ENCODE results near the gene RIOK3. TPM values are rescaled to one million over a fixed set of nuclear protein-coding genes. Genes with fewer than 3 reads are reported as not detected.
"Not testable (repeated sequence)": the region's sequence is repeated elsewhere in the genome, so short reads cannot be mapped to it uniquely, and the experiment has no call there.

RIOK3 gene
- total RNA-seq, 5 donors from 2014 or later (not counting 1 experiment from before 2014, with no cell fraction given): 63.1 to 99.2 (median 65.3) TPM

DNA sequence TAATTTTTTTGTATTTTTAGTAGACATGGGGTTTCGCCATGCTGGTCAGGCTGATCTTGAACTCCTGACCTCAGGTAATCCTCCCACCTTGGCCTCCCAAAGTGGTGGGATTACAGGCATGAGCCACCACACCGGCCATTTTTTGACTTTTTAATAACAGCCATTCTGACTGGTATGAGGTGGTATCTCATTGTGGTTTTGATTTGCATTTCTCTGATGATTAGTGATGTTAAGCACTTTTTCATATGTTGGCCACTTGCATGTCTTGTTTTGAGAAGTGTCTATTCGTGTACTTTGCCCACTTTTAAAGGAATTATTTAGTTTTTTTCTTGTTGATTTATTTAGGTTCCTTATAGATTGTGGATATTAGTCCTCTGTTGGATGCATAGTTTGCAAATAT is 23.5 kb upstream of the RIOK3 start:
- H3K4me3 Mint-ChIP-seq; H3K36me3 Mint-ChIP-seq; H3K27me3 ChIP-seq (replicated peaks in 1 of 2; ENCODE audit: control insufficient read depth in 2 of 2, extremely low read depth in 1 of 2, insufficient read depth in 2 of 2, low read length in 1 of 2); H3K27ac ChIP-seq (ENCODE audit: low read length); H3K9me3 Mint-ChIP-seq; CTCF ChIA-PET; H3K4me3 ChIP-seq (ENCODE audit: control insufficient read depth in 1 of 2, extremely low read depth in 1 of 2, low read length in 1 of 2); H3K36me3 ChIP-seq (ENCODE audit: control insufficient read depth in 2 of 2, extremely low read depth in 1 of 2, insufficient read depth in 1 of 2, low read length in 1 of 2); POLR2A ChIA-PET; H3K9me3 ChIP-seq; DNase-seq; H3K4me1 ChIP-seq (ENCODE audit: control insufficient read depth in 1 of 2, extremely low read depth in 1 of 2, insufficient read depth in 2 of 2, low read length in 2 of 2); H3K4me1 Mint-ChIP-seq; H3K27ac Mint-ChIP-seq; ATAC-seq (replicated peaks in 1 of 4); H3K27me3 Mint-ChIP-seq: not testable (repeated sequence)
- WGBS (ENCODE audit: insufficient coverage): no CpG with 5 or more reads among the region's 3 CpGs

DNA sequence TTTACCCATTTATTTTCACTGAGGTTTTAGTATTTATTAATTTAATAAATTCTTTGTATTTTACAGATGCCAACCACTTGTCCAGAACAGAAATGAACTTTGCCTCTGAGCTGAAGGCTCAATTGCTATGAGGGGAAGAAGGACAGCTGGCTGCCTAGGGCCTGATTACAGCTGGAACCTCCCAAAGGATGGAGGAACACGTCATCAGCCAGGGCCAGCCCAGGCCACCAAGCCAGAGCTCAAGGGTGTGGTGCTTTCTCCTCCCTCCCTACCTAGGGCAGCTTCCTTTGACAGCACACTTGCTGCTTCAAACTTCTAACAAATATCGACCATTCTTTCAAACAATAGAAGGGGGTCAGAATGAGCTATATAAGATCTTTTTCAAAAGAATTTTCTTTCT is 19.7 kb upstream of the RIOK3 start:
- POLR2A ChIA-PET: interaction anchor here in 1 of 2 donors (0.6 to 0.7 kb wide), 3 partner anchors 16 to 667 kb away, joined by 3 to 10 read pairs (median 3); no protein-coding TSS in a partner anchor
- no peak overlapping the region for H3K27ac Mint-ChIP-seq

DNA sequence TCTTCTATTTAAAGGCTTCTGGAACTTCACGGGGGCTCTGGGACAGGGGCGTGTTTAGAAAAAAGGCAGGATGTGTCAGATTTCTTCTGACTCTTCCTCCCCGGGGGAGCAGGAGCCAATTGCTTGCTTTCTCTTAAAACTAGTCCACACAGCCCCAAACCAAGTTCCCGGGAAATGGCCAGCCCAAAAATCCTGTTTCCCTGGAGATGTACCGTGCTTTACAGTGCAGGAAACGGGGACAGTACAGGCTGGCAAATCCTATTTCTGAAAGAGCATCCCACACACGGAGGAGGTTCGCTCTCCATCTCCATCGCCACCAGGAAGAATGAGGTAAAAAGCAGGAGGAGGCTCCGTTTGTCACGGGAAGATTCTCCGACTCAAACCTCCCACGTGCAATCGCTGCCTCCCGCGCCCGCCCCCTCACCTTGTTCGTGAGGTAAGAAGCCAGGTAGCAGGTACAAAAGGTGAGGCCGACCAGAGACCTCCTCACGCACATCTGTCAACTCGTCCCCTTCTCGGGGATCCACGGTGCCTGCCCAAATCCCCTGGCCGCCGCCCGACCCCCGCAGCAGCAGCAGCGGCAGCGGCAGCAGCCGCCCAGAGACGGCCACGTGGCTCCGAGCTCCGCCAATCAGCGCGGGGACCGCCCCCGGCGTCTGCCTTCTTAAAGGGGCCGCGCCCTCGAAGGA is 15.6 kb upstream of the RIOK3 start:
- peak; percentile 97 to 100 (median 99) for ATAC-seq (replicated peaks in 1 of 4)
- WGBS (ENCODE audit: insufficient coverage): 0% methylated on average over 11 of the region's 42 CpGs
- Mint-ChIP-seq H3K9me3 (no peaks in the 10 kb centered on the region), H3K27ac (peak overlapping the region in 1 of 2 donors; percentile 28), H3K4me3 (peak overlapping the region; percentile 85 to 90 (median 87)), H3K4me1 (peaks cover 15 to 22% (median 18%) of the 10 kb centered on the region in 3 donors), H3K27me3 (no peaks in the 10 kb centered on the region), H3K36me3 (no peaks in the 10 kb centered on the region)
- Histone ChIP-seq H3K4me3 (ENCODE audit: control insufficient read depth in 1 of 2, extremely low read depth in 1 of 2, low read length in 1 of 2) (peak overlapping the region; percentile 75 to 84), H3K36me3 (ENCODE audit: control insufficient read depth in 2 of 2, extremely low read depth in 1 of 2, insufficient read depth in 1 of 2, low read length in 1 of 2) (no peaks in the 10 kb centered on the region), H3K27ac (ENCODE audit: low read length) (no peak overlapping the region), H3K9me3 (no peaks in the 10 kb centered on the region), H3K27me3 (replicated peaks in 1 of 2; ENCODE audit: control insufficient read depth in 2 of 2, extremely low read depth in 1 of 2, insufficient read depth in 2 of 2, low read length in 1 of 2) (peaks cover 0 to 4% of the 10 kb centered on the region in 2 experiments), H3K4me1 (ENCODE audit: control insufficient read depth in 1 of 2, extremely low read depth in 1 of 2, insufficient read depth in 2 of 2, low read length in 2 of 2) (peaks cover 2 to 12% of the 10 kb centered on the region in 2 experiments)
- ChIA-PET POLR2A (no interaction called here), CTCF (no interaction called here)
- peak; percentile 43 to 91 (median 70) for DNase-seq

More for the DNA sequence above, 19.7 kb upstream of the RIOK3 start:
- Mint-ChIP-seq H3K9me3 (no peaks in the 10 kb centered on the region), H3K4me3 (no peak overlapping the region), H3K36me3 (no peaks in the 10 kb centered on the region), H3K27me3 (no peaks in the 10 kb centered on the region), H3K4me1 (peaks cover 10 to 18% (median 14%) of the 10 kb centered on the region in 3 donors)
- no peak overlapping the region for H3K27ac ChIP-seq (ENCODE audit: low read length)
- peaks cover 2 to 8% of the 10 kb centered on the region in 2 experiments for H3K4me1 ChIP-seq (ENCODE audit: control insufficient read depth in 1 of 2, extremely low read depth in 1 of 2, insufficient read depth in 2 of 2, low read length in 2 of 2)
- H3K9me3 ChIP-seq: no peaks in the 10 kb centered on the region
- no peaks in the 10 kb centered on the region for H3K27me3 ChIP-seq (replicated peaks in 1 of 2; ENCODE audit: control insufficient read depth in 2 of 2, extremely low read depth in 1 of 2, insufficient read depth in 2 of 2, low read length in 1 of 2)
- no peak for ATAC-seq (replicated peaks in 1 of 4)
- H3K36me3 ChIP-seq (ENCODE audit: control insufficient read depth in 2 of 2, extremely low read depth in 1 of 2, insufficient read depth in 1 of 2, low read length in 1 of 2): no peaks in the 10 kb centered on the region
- 100% methylated on average over 1 of the region's 2 CpGs for WGBS (ENCODE audit: insufficient coverage)
- CTCF ChIA-PET: no interaction called here
- no peak overlapping the region for H3K4me3 ChIP-seq (ENCODE audit: control insufficient read depth in 1 of 2, extremely low read depth in 1 of 2, low read length in 1 of 2)
- no peak for DNase-seq

DNA sequence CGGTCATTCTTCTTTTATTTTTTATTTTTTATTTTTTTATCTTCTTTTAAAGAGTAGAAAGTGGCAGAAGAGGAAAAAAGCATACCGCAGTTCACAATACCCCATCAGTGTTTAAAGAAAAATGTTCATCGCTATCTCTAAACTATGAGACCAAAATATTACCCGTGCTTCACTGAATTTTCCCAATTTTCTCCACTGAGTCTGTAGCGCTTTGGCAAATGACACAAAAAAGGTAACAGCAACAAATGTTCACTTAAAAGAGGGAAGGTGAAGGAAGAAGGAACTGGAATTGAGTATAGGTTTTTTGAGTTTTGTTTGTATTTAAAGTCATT is 15.1 kb upstream of the RIOK3 start:
- Mint-ChIP-seq H3K27ac (no peak overlapping the region), H3K9me3 (no peaks in the 10 kb centered on the region), H3K4me1 (peaks cover 15 to 22% (median 18%) of the 10 kb centered on the region in 3 donors), H3K4me3 (peak overlapping the region; percentile 85 to 90 (median 87)), H3K36me3 (no peaks in the 10 kb centered on the region), H3K27me3 (no peaks in the 10 kb centered on the region)
- no peak for DNase-seq
- H3K36me3 ChIP-seq (ENCODE audit: control insufficient read depth in 2 of 2, extremely low read depth in 1 of 2, insufficient read depth in 1 of 2, low read length in 1 of 2): no peaks in the 10 kb centered on the region
- peaks cover 2 to 12% of the 10 kb centered on the region in 2 experiments for H3K4me1 ChIP-seq (ENCODE audit: control insufficient read depth in 1 of 2, extremely low read depth in 1 of 2, insufficient read depth in 2 of 2, low read length in 2 of 2)
- H3K9me3 ChIP-seq: no peaks in the 10 kb centered on the region
- WGBS (ENCODE audit: insufficient coverage): no CpG with 5 or more reads among the region's 5 CpGs
- CTCF ChIA-PET: no interaction called here
- no peak for ATAC-seq (replicated peaks in 1 of 4)
- H3K27me3 ChIP-seq (replicated peaks in 1 of 2; ENCODE audit: control insufficient read depth in 2 of 2, extremely low read depth in 1 of 2, insufficient read depth in 2 of 2, low read length in 1 of 2): peaks cover 0 to 4% of the 10 kb centered on the region in 2 experiments
- peak overlapping the region; percentile 75 to 84 for H3K4me3 ChIP-seq (ENCODE audit: control insufficient read depth in 1 of 2, extremely low read depth in 1 of 2, low read length in 1 of 2)
- POLR2A ChIA-PET: no interaction called here
- no peak overlapping the region for H3K27ac ChIP-seq (ENCODE audit: low read length)

DNA sequence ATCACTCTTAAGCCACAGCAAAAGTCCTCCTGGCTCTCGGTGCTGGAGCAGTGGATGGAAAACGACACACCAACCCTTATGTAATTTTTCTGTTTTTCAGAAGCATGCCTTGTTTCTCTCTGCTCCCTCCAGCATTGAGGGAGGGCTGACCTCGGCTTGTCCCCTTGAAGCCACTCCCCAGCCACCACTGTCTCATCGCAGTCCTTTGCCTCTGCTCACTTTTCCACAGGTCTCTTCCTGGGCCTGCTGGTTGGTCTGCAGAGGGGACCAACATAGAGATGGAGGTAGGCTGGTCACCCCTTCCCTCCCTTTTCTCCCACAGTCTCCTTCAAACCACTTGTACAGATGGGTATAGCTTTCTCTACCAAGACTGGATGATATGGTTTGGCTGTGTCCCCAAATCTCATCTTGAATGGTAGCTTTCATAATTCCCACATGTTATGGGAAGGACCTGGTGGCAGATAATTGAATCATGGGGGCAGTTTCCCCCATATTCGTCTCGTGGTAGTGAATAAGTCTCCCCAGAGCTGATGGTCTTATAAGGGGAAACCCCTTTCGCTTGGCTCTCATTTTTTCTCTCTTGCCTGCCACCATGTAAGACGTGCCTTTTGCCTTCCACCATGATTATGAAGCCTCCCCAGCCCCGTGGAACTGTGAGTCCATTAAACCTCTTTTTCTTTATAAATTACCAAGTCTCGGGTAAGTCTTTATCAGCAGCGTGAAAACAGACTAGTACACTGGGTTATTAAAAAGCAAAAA is 14.3 kb upstream of the RIOK3 start:
- H3K4me3 Mint-ChIP-seq: peak overlapping the region; percentile 85 to 90 (median 87)
- DNase-seq (no peak), ATAC-seq (replicated peaks in 1 of 4) (no peak)
- ChIA-PET CTCF (interaction anchor here (0.6 to 1.0 kb wide), 2 partner anchors 12 to 15 kb away, joined by 3 to 9 read pairs; no protein-coding TSS in a partner anchor), POLR2A (no interaction called here)
- peaks cover 0 to 4% of the 10 kb centered on the region in 2 experiments for H3K27me3 ChIP-seq (replicated peaks in 1 of 2; ENCODE audit: control insufficient read depth in 2 of 2, extremely low read depth in 1 of 2, insufficient read depth in 2 of 2, low read length in 1 of 2)
- H3K27ac Mint-ChIP-seq: no peak overlapping the region
- H3K36me3 ChIP-seq (ENCODE audit: control insufficient read depth in 2 of 2, extremely low read depth in 1 of 2, insufficient read depth in 1 of 2, low read length in 1 of 2): no peaks in the 10 kb centered on the region
- H3K4me1 Mint-ChIP-seq: peaks cover 15 to 22% (median 18%) of the 10 kb centered on the region in 3 donors
- no peak overlapping the region for H3K4me3 ChIP-seq (ENCODE audit: control insufficient read depth in 1 of 2, extremely low read depth in 1 of 2, low read length in 1 of 2)
- H3K27me3 Mint-ChIP-seq: no peaks in the 10 kb centered on the region
- peaks cover 2 to 12% of the 10 kb centered on the region in 2 experiments for H3K4me1 ChIP-seq (ENCODE audit: control insufficient read depth in 1 of 2, extremely low read depth in 1 of 2, insufficient read depth in 2 of 2, low read length in 2 of 2)
- no peak overlapping the region for H3K27ac ChIP-seq (ENCODE audit: low read length)
- H3K36me3 Mint-ChIP-seq: no peaks in the 10 kb centered on the region
- no peaks in the 10 kb centered on the region for H3K9me3 Mint-ChIP-seq
- 72% methylated on average over 6 of the region's 11 CpGs for WGBS (ENCODE audit: insufficient coverage)
- H3K9me3 ChIP-seq: no peaks in the 10 kb centered on the region

DNA sequence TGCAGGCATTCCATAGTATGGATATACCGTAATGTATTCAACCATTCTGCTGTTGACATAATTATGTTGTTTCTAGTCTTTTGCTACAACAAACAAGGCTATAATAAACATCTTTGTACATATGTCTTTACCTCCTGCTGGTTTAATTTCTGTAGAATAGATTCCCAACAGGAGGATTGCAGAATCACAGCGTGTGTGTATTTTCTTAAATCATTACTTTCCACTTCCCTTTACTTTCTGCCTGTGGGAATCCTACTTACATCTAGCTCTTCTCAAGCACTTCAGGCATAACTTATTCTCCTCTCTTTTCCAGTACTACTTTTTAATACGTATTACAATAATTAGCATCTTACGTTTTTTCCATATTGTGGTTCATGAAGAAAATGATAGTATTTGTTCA is 13.0 kb upstream of the RIOK3 start:
- no peaks in the 10 kb centered on the region for H3K9me3 Mint-ChIP-seq
- ChIA-PET CTCF (interaction anchor here (0.6 to 1.2 kb wide), 3 partner anchors 9 to 587 kb away, joined by 3 read pairs; no protein-coding TSS in a partner anchor), POLR2A (interaction anchor here in 1 of 2 donors (0.5 kb wide), 1 partner anchor 275 kb away, joined by 6 read pairs; no protein-coding TSS in a partner anchor)
- no peak overlapping the region for H3K4me3 Mint-ChIP-seq
- Histone ChIP-seq H3K9me3 (no peaks in the 10 kb centered on the region), H3K4me1 (ENCODE audit: control insufficient read depth in 1 of 2, extremely low read depth in 1 of 2, insufficient read depth in 2 of 2, low read length in 2 of 2) (peaks cover 2 to 12% of the 10 kb centered on the region in 2 experiments), H3K27ac (ENCODE audit: low read length) (no peak overlapping the region), H3K4me3 (ENCODE audit: control insufficient read depth in 1 of 2, extremely low read depth in 1 of 2, low read length in 1 of 2) (no peak overlapping the region), H3K36me3 (ENCODE audit: control insufficient read depth in 2 of 2, extremely low read depth in 1 of 2, insufficient read depth in 1 of 2, low read length in 1 of 2) (no peaks in the 10 kb centered on the region), H3K27me3 (replicated peaks in 1 of 2; ENCODE audit: control insufficient read depth in 2 of 2, extremely low read depth in 1 of 2, insufficient read depth in 2 of 2, low read length in 1 of 2) (peaks cover 0 to 4% of the 10 kb centered on the region in 2 experiments)
- no peaks in the 10 kb centered on the region for H3K27me3 Mint-ChIP-seq
- DNase-seq (no peak), ATAC-seq (replicated peaks in 1 of 4) (no peak)
- peaks cover 12 to 22% (median 15%) of the 10 kb centered on the region in 3 donors for H3K4me1 Mint-ChIP-seq
- no peaks in the 10 kb centered on the region for H3K36me3 Mint-ChIP-seq
- H3K27ac Mint-ChIP-seq: no peak overlapping the region
- 100% methylated on average over 1 of the region's 4 CpGs for WGBS (ENCODE audit: insufficient coverage)

Measured in T-cell (primary cell).